Measurements from ENCODE around the gene EFCAB9.

Gene EFCAB9

DNA sequence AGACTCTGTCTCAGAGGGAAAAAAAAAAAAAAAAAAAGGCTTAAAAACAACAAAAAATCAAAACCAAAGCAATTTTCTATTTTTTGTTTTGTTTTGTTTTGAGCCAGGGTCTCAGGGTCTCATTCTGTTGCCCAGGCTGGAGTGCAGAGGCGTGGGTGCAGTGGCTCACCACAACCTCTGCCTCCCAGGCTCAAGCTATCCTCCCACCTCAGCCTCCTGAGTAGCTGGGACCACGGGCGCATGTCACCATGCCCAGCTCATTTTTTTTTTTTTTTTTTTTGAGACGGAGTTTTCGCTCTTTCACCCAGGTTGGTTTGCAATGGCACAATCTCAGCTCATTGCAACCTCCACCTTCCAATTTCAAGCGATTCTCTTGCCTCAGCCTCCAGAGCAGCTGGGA, 11.7 kb upstream of the EFCAB9 start:
- TF ChIP-seq EZH2 (IDR thresholded peaks at IDR 0.05) (no peak), FOXP2 (optimal IDR thresholded peaks at IDR 0.05; ENCODE audit: control extremely low read depth, extremely low read length, insufficient read depth) (no peak), POLR2AphosphoS5 (IDR thresholded peaks at IDR 0.05; ENCODE audit: borderline replicate concordance, low read depth, low read length) (no peak)
- H3K36me3 ChIP-seq (ENCODE audit: insufficient read depth, low read length), result no peaks in the 10 kb centered on the region
- no peak overlapping the region for H3K27ac ChIP-seq
- no peak overlapping the region for H3K9ac ChIP-seq (ENCODE audit: insufficient read length)
- H3K4me3 ChIP-seq, result no peak overlapping the region
- DNase-seq (ENCODE audit: low read depth, low spot score), result no peak
- H3K9me3 ChIP-seq (ENCODE audit: low read depth, low read length), result no peaks in the 10 kb centered on the region

DNA sequence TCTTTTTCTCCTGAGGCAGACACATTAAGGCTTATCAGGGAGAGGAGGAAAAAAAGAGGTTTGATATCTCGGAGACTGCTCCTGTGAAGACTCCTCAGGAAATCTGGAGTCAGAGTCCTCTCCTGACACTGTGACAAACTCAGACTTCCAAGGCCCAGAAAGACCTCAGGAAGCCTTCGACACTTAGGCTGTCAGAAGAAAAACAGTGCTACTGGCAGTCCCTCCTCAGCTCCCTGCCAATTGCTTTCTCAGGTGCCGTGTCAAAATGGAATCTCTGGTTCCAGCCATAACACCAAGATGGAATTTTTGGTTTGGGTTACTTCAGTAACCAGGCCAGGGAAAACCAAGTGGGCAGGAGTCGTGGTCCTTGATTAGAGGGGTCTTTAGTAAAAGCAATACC, 10.1 kb upstream of the EFCAB9 start:
- TF ChIP-seq POLR2AphosphoS5 (IDR thresholded peaks at IDR 0.05; ENCODE audit: borderline replicate concordance, low read depth, low read length), result no peak
- no peak for TF ChIP-seq EZH2 (IDR thresholded peaks at IDR 0.05)
- TF ChIP-seq FOXP2 (optimal IDR thresholded peaks at IDR 0.05; ENCODE audit: control extremely low read depth, extremely low read length, insufficient read depth), result no peak
- H3K27ac ChIP-seq, result no peak overlapping the region
- H3K36me3 ChIP-seq (ENCODE audit: insufficient read depth, low read length), result no peaks in the 10 kb centered on the region
- DNase-seq (ENCODE audit: low read depth, low spot score), result no peak
- no peak overlapping the region for H3K9ac ChIP-seq (ENCODE audit: insufficient read length)
- no peaks in the 10 kb centered on the region for H3K9me3 ChIP-seq (ENCODE audit: low read depth, low read length)
- no peak overlapping the region for H3K4me3 ChIP-seq

DNA sequence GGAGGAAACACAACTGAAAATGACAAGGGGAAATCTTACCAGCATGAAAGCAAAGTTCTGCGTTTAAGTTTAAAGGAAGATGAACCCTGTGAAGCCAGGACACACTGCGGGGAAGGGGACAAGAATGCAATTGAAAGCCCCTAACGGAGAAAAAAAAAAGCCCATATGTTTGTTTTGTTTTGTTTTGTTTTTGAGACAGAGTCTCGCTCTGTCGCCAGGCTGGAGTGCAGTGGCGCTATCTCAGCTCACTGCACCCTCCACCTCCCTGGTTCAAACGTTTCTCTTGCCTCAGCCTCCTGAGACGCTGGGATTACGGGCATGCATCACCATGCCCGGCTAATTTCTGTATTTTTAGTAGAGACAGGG, 8.9 kb upstream of the EFCAB9 start:
- Histone ChIP-seq H3K27ac (no peak overlapping the region), H3K9me3 (ENCODE audit: low read depth, low read length) (no peaks in the 10 kb centered on the region), H3K36me3 (ENCODE audit: insufficient read depth, low read length) (no peaks in the 10 kb centered on the region), H3K4me3 (no peak overlapping the region), H3K9ac (ENCODE audit: insufficient read length) (no peak overlapping the region)
- DNase-seq (ENCODE audit: low read depth, low spot score), result no peak
- TF ChIP-seq POLR2AphosphoS5 (IDR thresholded peaks at IDR 0.05; ENCODE audit: borderline replicate concordance, low read depth, low read length), result no peak
- no peak for TF ChIP-seq EZH2 (IDR thresholded peaks at IDR 0.05)
- no peak for TF ChIP-seq FOXP2 (optimal IDR thresholded peaks at IDR 0.05; ENCODE audit: control extremely low read depth, extremely low read length, insufficient read depth)

DNA sequence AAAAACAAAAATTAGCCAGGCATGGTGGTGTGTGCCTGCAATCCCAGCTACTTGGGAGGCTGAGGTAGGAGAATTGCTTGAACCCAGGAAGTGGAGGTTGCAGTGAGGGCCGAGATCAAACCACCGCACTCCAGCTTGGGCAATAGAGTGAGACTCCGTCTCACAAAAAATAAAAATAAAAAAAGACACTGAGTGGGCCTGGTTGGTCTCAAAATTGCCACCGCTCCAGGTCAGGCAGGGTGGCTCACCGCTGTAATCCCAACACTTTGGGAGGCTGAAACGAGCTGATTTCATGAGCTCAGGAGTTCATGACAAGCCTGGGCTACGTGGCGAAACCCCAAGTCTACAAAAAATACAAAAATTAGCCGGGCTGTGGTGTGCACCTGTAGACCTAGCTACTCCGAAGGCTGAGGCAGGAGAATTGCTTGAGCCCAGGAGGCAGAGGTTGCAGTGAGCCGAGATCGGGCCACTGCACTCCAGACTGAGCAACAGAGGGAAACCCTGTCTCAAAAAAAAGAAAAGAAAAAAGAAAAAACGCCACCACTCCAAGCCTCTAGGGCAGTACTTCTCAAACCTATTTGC, 7.8 kb upstream of the EFCAB9 start:
- H3K27ac ChIP-seq, result no peak overlapping the region
- H3K4me3 ChIP-seq, result no peak overlapping the region
- TF ChIP-seq POLR2AphosphoS5 (IDR thresholded peaks at IDR 0.05; ENCODE audit: borderline replicate concordance, low read depth, low read length) (no peak), EZH2 (IDR thresholded peaks at IDR 0.05) (no peak), FOXP2 (optimal IDR thresholded peaks at IDR 0.05; ENCODE audit: control extremely low read depth, extremely low read length, insufficient read depth) (no peak)
- H3K9ac ChIP-seq (ENCODE audit: insufficient read length), result no peak overlapping the region
- no peaks in the 10 kb centered on the region for H3K9me3 ChIP-seq (ENCODE audit: low read depth, low read length)
- no peaks in the 10 kb centered on the region for H3K36me3 ChIP-seq (ENCODE audit: insufficient read depth, low read length)
- DNase-seq (ENCODE audit: low read depth, low spot score), result no peak

DNA sequence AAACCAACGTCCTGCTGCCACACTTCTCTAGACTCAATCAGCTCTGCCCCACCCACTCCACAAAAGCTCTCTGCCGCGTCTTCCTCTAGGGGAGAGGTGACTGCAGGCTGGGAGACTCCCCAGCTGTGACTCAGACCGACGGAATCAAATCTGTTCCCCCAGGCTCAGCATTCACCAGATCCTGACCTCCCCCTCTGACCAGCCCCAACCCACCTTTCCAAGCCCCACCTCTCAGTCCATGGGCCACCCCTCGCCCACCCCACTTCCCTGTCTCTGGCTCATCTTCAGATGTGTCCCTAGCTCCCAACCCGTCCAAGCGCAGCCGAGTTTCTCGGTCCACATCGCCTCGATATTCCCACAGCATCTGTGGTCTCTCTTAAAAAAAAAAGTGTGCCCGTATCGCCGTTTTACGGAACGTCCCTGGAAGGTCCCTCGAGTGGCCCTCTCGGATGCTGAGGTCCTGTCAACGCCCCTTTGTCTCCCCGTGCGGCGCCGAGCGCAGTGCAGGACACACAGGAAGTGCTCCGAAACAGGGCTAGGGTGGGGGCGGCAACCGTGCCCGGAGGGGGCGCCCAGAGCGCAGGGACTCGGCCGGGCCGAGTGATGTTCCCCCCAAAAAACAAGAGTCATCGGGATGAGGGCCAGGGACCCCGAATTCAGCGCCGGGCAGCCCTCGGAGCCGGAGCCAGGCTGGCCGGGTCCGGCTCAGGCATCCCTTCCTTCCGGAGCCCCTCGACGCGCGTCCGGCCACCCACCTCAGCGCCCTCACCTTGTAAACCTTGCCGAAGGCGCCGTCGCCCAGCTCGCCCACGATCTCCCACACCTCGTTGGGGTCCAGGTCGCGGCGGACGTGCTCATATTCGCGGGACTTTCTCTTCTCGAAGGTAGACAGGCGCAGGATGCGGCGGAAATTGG, 6.6 kb upstream of the EFCAB9 start:
- no peak for DNase-seq (ENCODE audit: low read depth, low spot score)

DNA sequence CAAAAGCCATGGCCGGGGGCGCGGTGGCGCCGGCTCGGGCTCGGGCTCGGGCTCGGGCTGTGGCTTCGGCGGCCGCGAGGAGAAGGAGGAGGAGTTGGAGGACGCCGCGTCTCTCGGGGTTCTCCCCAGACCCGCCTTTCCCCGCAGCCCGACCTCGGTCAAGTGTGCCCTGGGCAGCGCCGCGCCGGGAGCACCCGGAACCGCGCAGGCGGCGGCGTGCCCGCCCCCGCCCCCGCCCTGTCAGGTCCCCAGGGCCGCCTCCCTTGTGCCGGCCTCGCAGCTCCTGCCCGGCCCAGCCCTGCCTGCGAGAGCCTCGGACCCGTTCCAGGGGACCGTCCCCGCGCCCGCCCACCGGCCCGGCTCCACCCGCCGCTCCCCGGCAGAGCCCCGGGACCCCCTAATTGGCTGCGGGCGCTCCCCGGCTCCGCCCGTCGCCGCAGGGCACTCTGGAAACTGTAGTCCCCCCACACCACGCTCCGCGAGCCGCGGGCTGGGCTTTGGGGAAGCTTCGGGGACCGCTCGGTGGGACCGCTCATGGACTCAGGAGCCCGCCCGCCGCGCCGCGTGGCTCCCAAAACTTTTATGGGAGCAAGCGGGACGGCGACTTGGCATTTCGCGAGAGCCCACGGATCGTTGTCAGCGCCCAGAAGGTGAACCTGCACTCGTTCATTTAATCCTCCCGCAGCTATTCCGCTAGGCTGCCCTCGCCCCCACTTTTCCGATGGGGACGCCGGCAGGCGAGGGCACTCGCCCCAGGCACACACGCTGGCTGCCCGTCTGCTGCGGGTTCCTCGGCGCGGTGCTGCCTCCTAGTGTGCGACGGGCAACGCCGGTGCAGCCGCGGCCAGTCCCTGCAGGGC, 5.7 kb upstream of the EFCAB9 start, which contains the start of gene STK10:
Gene STK10, minus strand, starts transcription at position 192 of the 860 bp plus-strand sequence. Its CDS starts 182 bp downstream, at position 10.
- DNase-seq (ENCODE audit: low read depth, low spot score), result no peak
- no peaks in the 10 kb centered on the region for H3K9me3 ChIP-seq (ENCODE audit: low read depth, low read length)
- H3K9ac ChIP-seq (ENCODE audit: insufficient read length), result peak within 1 kb of the TSS; percentile 76
- H3K4me3 ChIP-seq, result peak within 1 kb of the TSS; percentile 98
- H3K27ac ChIP-seq, result no peak within 1 kb of the TSS
- H3K36me3 ChIP-seq (ENCODE audit: insufficient read depth, low read length), result no peaks in the 10 kb centered on the region
- no peak for TF ChIP-seq EZH2 (IDR thresholded peaks at IDR 0.05)
- 0 out of 2 replicates have a peak, but pooled peaks have one; percentile 30 for TF ChIP-seq POLR2AphosphoS5 (IDR thresholded peaks at IDR 0.05; ENCODE audit: borderline replicate concordance, low read depth, low read length)

More for the DNA sequence above, 6.6 kb upstream of the EFCAB9 start:
- H3K4me3 ChIP-seq, result peak overlapping the region; percentile 98
- H3K9me3 ChIP-seq (ENCODE audit: low read depth, low read length), result no peaks in the 10 kb centered on the region
- H3K27ac ChIP-seq, result no peak overlapping the region
- no peak overlapping the region for H3K9ac ChIP-seq (ENCODE audit: insufficient read length)
- TF ChIP-seq FOXP2 (optimal IDR thresholded peaks at IDR 0.05; ENCODE audit: control extremely low read depth, extremely low read length, insufficient read depth) (no peak), EZH2 (IDR thresholded peaks at IDR 0.05) (no peak), POLR2AphosphoS5 (IDR thresholded peaks at IDR 0.05; ENCODE audit: borderline replicate concordance, low read depth, low read length) (no peak)
- no peaks in the 10 kb centered on the region for H3K36me3 ChIP-seq (ENCODE audit: insufficient read depth, low read length)

DNA sequence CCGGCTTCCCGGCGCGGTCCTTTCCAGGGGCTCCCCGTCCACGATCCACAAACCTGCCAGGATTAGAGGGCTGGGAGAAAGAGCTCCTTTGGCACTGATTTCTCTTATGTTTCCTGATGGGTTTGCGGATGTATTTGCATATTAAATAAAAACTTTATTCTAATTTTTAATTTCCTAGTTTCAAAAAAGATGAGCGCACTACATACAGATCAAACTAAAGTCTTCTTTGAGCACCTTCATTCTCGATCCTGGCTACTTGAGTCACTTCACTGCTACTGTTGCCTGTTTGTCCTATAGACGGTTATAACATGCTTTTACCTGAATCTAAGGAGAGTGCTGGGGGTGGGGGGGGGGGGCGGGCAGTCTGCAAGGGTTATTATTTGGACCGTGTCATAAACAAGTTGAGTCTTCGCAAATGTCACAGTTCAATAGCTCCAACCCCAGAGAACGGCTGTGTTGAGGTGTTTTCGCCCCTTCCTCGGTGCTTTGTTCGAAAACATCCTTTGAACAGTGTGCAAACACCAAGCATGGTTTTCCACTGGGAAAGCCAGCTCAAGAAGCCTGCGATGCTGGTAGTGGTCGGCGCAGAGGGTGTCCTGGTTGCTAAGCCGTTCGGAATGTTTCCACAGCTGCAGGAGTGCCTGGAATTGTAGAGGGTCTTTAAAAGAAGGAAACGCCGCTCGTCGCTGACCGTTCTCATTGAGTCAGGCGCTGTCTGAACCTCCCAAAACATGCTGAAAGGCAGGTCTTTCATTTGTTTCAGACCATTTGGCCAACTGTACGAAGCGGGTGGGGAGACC, 4.9 kb upstream of the EFCAB9 start:
- H3K36me3 ChIP-seq (ENCODE audit: insufficient read depth, low read length), result no peaks in the 10 kb centered on the region
- no peaks in the 10 kb centered on the region for H3K9me3 ChIP-seq (ENCODE audit: low read depth, low read length)
- TF ChIP-seq EZH2 (IDR thresholded peaks at IDR 0.05), result no peak
- no peak for TF ChIP-seq FOXP2 (optimal IDR thresholded peaks at IDR 0.05; ENCODE audit: control extremely low read depth, extremely low read length, insufficient read depth)
- no peak for TF ChIP-seq POLR2AphosphoS5 (IDR thresholded peaks at IDR 0.05; ENCODE audit: borderline replicate concordance, low read depth, low read length)
- no peak overlapping the region for H3K27ac ChIP-seq
- peak overlapping the region; percentile 76 for H3K9ac ChIP-seq (ENCODE audit: insufficient read length)
- peak overlapping the region; percentile 98 for H3K4me3 ChIP-seq
- DNase-seq (ENCODE audit: low read depth, low spot score), result no peak
